IMR-90 (cell line): ENCODE results near the gene OPRL1. TPM values are rescaled to one million over a fixed set of nuclear protein-coding genes. Genes with fewer than 3 reads are reported as not detected.

Experiments used
- ATAC-seq: fragments of 200-7000 bp; cut with Tn5 transposase; 2 replicates; pipeline ENCODE4 v1.9.1; 2020; ENCODE audit warnings: low read depth, mild to moderate bottlenecking, moderate library complexity
- BruUV-seq: library from RNA; stranded (reverse); fragments of 400-500 nt; replicated peaks from 2 replicates; lab custom pipeline; 2021; lab: Mats Ljungman, UMichigan
- CTCF ChIA-PET: fragments of 300-600 bp; formaldehyde crosslinking; extraction: SDS; loops from one replicate; lab custom pipeline; 2021; ENCODE audit warnings: antibody characterized with exemption; lab: Yijun Ruan, JAX
- POLR2A ChIA-PET: fragments of 300-600 bp; sonication (Branson Sonifier 250); formaldehyde crosslinking; loops from one replicate; lab custom pipeline; 2022; ENCODE audit warnings: antibody characterized with exemption; ENCODE audit not compliant: unreplicated experiment; lab: Charles Lee
- DNase-seq: peaks from one replicate; pipeline ENCODE4 v3.0.0; 2013
- H2AFZ ChIP-seq: replicated peaks from 2 replicates; pipeline ENCODE3; 2013; ENCODE audit warnings: low read length, mild to moderate bottlenecking; ENCODE audit not compliant: poor library complexity
- H2AK5ac ChIP-seq: 2 replicates; pipeline ENCODE4 v1.6.1; 2013; ENCODE audit warnings: low read depth, low read length, inconsistent platforms
- H2AK9ac ChIP-seq: replicated peaks from 2 replicates; pipeline ENCODE3; 2013; ENCODE audit warnings: mild to moderate bottlenecking, low read depth, low read length, moderate library complexity; ENCODE audit not compliant: poor library complexity
- H2BK120ac ChIP-seq: 2 replicates; pipeline ENCODE4 v1.6.1; 2013; ENCODE audit warnings: low read depth, low read length, inconsistent platforms
- H2BK15ac ChIP-seq: 3 replicates; pipeline ENCODE4 v1.6.1; 2013; ENCODE audit warnings: low read depth, low read length, inconsistent platforms
- H2BK20ac ChIP-seq: 2 replicates; pipeline ENCODE4 v1.6.1; 2013; ENCODE audit warnings: low read depth, mild to moderate bottlenecking, inconsistent platforms, low read length, moderate library complexity
- H2BK5ac ChIP-seq: 2 replicates; pipeline ENCODE4 v1.6.1; 2013; ENCODE audit warnings: mild to moderate bottlenecking, low read depth, low read length, inconsistent platforms; ENCODE audit not compliant: poor library complexity, severe bottlenecking
- H3K14ac ChIP-seq: replicated peaks from 2 replicates; pipeline ENCODE4 v1.6.1; 2013; ENCODE audit warnings: low read depth, low read length, inconsistent platforms
- H3K18ac ChIP-seq: 2 replicates; pipeline ENCODE4 v1.6.1; 2013; ENCODE audit warnings: low read depth, low read length, control low read depth
- H3K23ac ChIP-seq: 2 replicates; pipeline ENCODE4 v1.6.1; 2013; ENCODE audit warnings: low read depth, low read length, inconsistent platforms
- H3K27ac ChIP-seq: 2 replicates; pipeline ENCODE4 v1.5.1; 2013; ENCODE audit warnings: mild to moderate bottlenecking, control low read depth, low read length; ENCODE audit not compliant: insufficient read depth
- H3K27me3 ChIP-seq: 2 replicates; pipeline ENCODE4 v1.6.1; 2013; ENCODE audit warnings: low read length; ENCODE audit not compliant: control insufficient read depth, insufficient read depth
- H3K36me3 ChIP-seq: 2 replicates; pipeline ENCODE4 v1.6.1; 2013; ENCODE audit warnings: low read length, mixed read lengths; ENCODE audit not compliant: control insufficient read depth, insufficient read depth
- H3K4ac ChIP-seq: 2 replicates; pipeline ENCODE4 v1.6.1; 2013; ENCODE audit warnings: low read depth, low read length, inconsistent platforms
- H3K4me1 ChIP-seq: 2 replicates; pipeline ENCODE4 v1.6.1; 2013; ENCODE audit warnings: low read length, mixed read lengths; ENCODE audit not compliant: control insufficient read depth, insufficient read depth
- H3K4me2 ChIP-seq: 2 replicates; pipeline ENCODE4 v1.6.1; 2013; ENCODE audit warnings: low read depth, mild to moderate bottlenecking, control low read depth, low read length, moderate library complexity
- H3K4me3 ChIP-seq: 2 replicates; pipeline ENCODE4 v1.5.1; 2013; ENCODE audit warnings: low read depth, mild to moderate bottlenecking, control low read depth, low read length, moderate library complexity; ENCODE audit not compliant: insufficient read depth
- H3K56ac ChIP-seq: 2 replicates; pipeline ENCODE4 v1.6.1; 2013; ENCODE audit warnings: low read length, inconsistent platforms; ENCODE audit not compliant: insufficient read depth; ENCODE audit errors: extremely low read depth
- H3K79me1 ChIP-seq, 2 experiments: 2 replicates each; pipeline ENCODE4 v1.6.1; 2013; ENCODE audit warnings: low read length in 2 of 2, inconsistent platforms in 1 of 2, low read depth in 1 of 2
- H3K9ac ChIP-seq: 2 replicates; pipeline ENCODE4 v1.6.1; 2013; ENCODE audit warnings: low read depth, low read length, control low read depth
- H3K9me1 ChIP-seq: 2 replicates; pipeline ENCODE4 v1.6.1; 2013; ENCODE audit warnings: low read length, inconsistent platforms; ENCODE audit not compliant: insufficient read depth
- H3K9me3 ChIP-seq: 2 replicates; pipeline ENCODE4 v1.6.1; 2013; ENCODE audit warnings: low read length; ENCODE audit not compliant: control insufficient read depth, insufficient read depth
- H4K20me1 ChIP-seq: 2 replicates; pipeline ENCODE4 v1.6.1; 2013; ENCODE audit warnings: low read length, inconsistent platforms; ENCODE audit not compliant: insufficient read depth
- H4K5ac ChIP-seq: 2 replicates; pipeline ENCODE4 v1.6.1; 2013; ENCODE audit warnings: mild to moderate bottlenecking, low read depth, low read length, control low read depth
- H4K8ac ChIP-seq, 2 experiments: 2 replicates each; pipeline ENCODE4 v1.6.1; 2013; ENCODE audit warnings: low read depth in 2 of 2, low read length in 2 of 2, control low read depth in 1 of 2, inconsistent platforms in 1 of 2
- H4K91ac ChIP-seq: 2 replicates; pipeline ENCODE4 v1.6.1; 2013; ENCODE audit warnings: low read depth, low read length, inconsistent platforms; ENCODE audit not compliant: insufficient read depth
- BHLHE40 ChIP-seq: fragments of 150-350 bp; IDR thresholded peaks from 2 replicates; pipeline ENCODE4 v1.6.1; 2016; ENCODE audit warnings: mild to moderate bottlenecking, low read depth, low read length
- CEBPB ChIP-seq: IDR thresholded peaks from 2 replicates; pipeline ENCODE4 v1.6.1; 2012; ENCODE audit warnings: low read depth, low read length, improper control_type of control experiment
- CHD1 ChIP-seq: IDR thresholded peaks from 2 replicates; pipeline ENCODE4 v1.6.1; 2012; ENCODE audit warnings: low read depth, low read length, improper control_type of control experiment
- CTCF ChIP-seq: conservative IDR thresholded peaks from 2 replicates; pipeline ENCODE4 v1.5.1; 2012; ENCODE audit warnings: mild to moderate bottlenecking, low read depth, low read length, improper control_type of control experiment
- FOS ChIP-seq: fragments of 150-350 bp; IDR thresholded peaks from 2 replicates; pipeline ENCODE4 v1.6.1; 2016; ENCODE audit warnings: low read depth, low read length
- MAFK ChIP-seq: IDR thresholded peaks from 2 replicates; pipeline ENCODE4 v1.6.1; 2012; ENCODE audit warnings: low read depth, low read length, improper control_type of control experiment
- MAZ ChIP-seq: IDR thresholded peaks from 2 replicates; pipeline ENCODE4 v1.6.1; 2012; ENCODE audit warnings: low read depth, mild to moderate bottlenecking, low read length, improper control_type of control experiment, moderate library complexity, borderline replicate concordance
- MXI1 ChIP-seq: IDR thresholded peaks from 2 replicates; pipeline ENCODE4 v1.6.1; 2012; ENCODE audit warnings: low read depth, mild to moderate bottlenecking, low read length, moderate library complexity, borderline replicate concordance
- NFE2L2 ChIP-seq: fragments of 150-350 bp; IDR thresholded peaks from 2 replicates; pipeline ENCODE4 v1.6.1; 2016; ENCODE audit warnings: low read depth, mild to moderate bottlenecking, low read length
- POLR2A ChIP-seq: IDR thresholded peaks from 2 replicates; pipeline ENCODE4 v1.6.1; 2012; ENCODE audit warnings: mild to moderate bottlenecking, low read depth, low read length
- RAD21 ChIP-seq: IDR thresholded peaks from 2 replicates; pipeline ENCODE4 v1.6.1; 2012; ENCODE audit warnings: low read length, improper control_type of control experiment
- RCOR1 ChIP-seq: IDR thresholded peaks from 2 replicates; pipeline ENCODE4 v1.6.1; 2012; ENCODE audit warnings: mild to moderate bottlenecking, low read length, improper control_type of control experiment; ENCODE audit not compliant: insufficient replicate concordance
- RFX5 ChIP-seq: IDR thresholded peaks from 2 replicates; pipeline ENCODE4 v1.8.0; 2012; ENCODE audit warnings: low read depth, mild to moderate bottlenecking, low read length, moderate library complexity
- SMC3 ChIP-seq: fragments of 150-350 bp; IDR thresholded peaks from 2 replicates; pipeline ENCODE4 v1.6.1; 2016; ENCODE audit warnings: low read depth, mild to moderate bottlenecking, antibody characterized with exemption, low read length, moderate library complexity
- WGBS, 2 experiments: methylation state at CpG; one replicate each; pipeline versions ENCODE4 v1.1.5 to v1.1.7; 2013; ENCODE audit warnings: missing lambda C conversion rate in 2 of 2; ENCODE audit not compliant: insufficient read length in 1 of 2; ENCODE audit errors: extremely low coverage in 2 of 2; 5-methylcytosine and 5-hydroxymethylcytosine counted together
- dilution Hi-C: fragments of 300-500 bp; cut with HindIII; formaldehyde crosslinking; loops from one replicate; pipeline ENCODE4 v1.14.3; 2018; ENCODE audit warnings: low sequenced_read_pairs; ENCODE audit not compliant: unreplicated experiment
- in situ Hi-C: fragments of 300-500 bp; cut with MboI; formaldehyde crosslinking; loops from 3 replicates; pipeline ENCODE4 v1.14.3; 2019; ENCODE audit warnings: low sequenced_read_pairs, inconsistent platforms, mixed read lengths
- intact Hi-C: fragments of 100-400 bp; cut with micrococcal nuclease; formaldehyde crosslinking; loops from 2 replicates; pipeline ENCODE4 v1.10.0; 2022
- polyA plus RNA-seq, 3 experiments: library from polyadenylated mRNA; depleted of rRNA; stranded (reverse); fragments of >200 nt; gene quantifications; 2 replicates each; pipeline ENCODE4 v1.2.3, GENCODE V29; 2012; ENCODE audit warnings: low replicate concordance in 1 of 3
- total RNA-seq: library from RNA; depleted of rRNA; stranded (reverse); fragments of >200 nt; gene quantifications from 2 replicates; pipeline ENCODE4 v1.2.3, GENCODE V29; 2012
- TF ChIP-seq, protein P1 (sequence below): fragments of 150-350 bp; IDR thresholded peaks from 2 replicates; pipeline ENCODE4 v1.6.1; 2016; ENCODE audit warnings: low read depth, mild to moderate bottlenecking, low read length, moderate library complexity, borderline replicate concordance
- TF ChIP-seq, protein P2 (sequence below): fragments of 150-350 bp; IDR thresholded peaks from 2 replicates; pipeline ENCODE4 v1.6.1; 2017; ENCODE audit warnings: mild to moderate bottlenecking, antibody characterized with exemption, low read length, low read depth

The OPRL1 gene
- total and polyA plus RNA-seq, 2 of the 4 experiments (the other 2 are of a cell fraction) = 0.36 to 1.2 TPM

- no peak overlapping the region for H3K56ac ChIP-seq
- no peak overlapping the region for H4K8ac ChIP-seq
- WGBS, 2 experiments = 80% methylated on average over 1 of the region's 9 CpGs; no CpG with 5 or more reads in 1 of the 2 experiments
- no peaks in the 10 kb centered on the region for H3K9me1 ChIP-seq
- POLR2A ChIA-PET = no interaction called here
- no peak overlapping the region for H3K4ac ChIP-seq
- H3K36me3 ChIP-seq = no peaks in the 10 kb centered on the region
- peaks cover 20% of the 10 kb centered on the region; the same call in 1 of the 2 replicates for H3K27me3 ChIP-seq
- no peak overlapping the region for H3K27ac ChIP-seq
- no peaks in the 10 kb centered on the region for H3K9me3 ChIP-seq
- H4K5ac ChIP-seq = no peak overlapping the region
- H2BK15ac ChIP-seq = no peak overlapping the region
- no TSS peak for BruUV-seq
- H3K18ac ChIP-seq = no peak overlapping the region
- TF ChIP-seq NFE2L2 = no peak
- TF ChIP-seq CTCF = no peak
- TF ChIP-seq RAD21 = no peak
- no peak for TF ChIP-seq BHLHE40
- TF ChIP-seq, protein P1, sequence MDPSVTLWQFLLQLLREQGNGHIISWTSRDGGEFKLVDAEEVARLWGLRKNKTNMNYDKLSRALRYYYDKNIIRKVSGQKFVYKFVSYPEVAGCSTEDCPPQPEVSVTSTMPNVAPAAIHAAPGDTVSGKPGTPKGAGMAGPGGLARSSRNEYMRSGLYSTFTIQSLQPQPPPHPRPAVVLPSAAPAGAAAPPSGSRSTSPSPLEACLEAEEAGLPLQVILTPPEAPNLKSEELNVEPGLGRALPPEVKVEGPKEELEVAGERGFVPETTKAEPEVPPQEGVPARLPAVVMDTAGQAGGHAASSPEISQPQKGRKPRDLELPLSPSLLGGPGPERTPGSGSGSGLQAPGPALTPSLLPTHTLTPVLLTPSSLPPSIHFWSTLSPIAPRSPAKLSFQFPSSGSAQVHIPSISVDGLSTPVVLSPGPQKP = no peak
- TF ChIP-seq MXI1 = no peak
- TF ChIP-seq CHD1 = no peak
- TF ChIP-seq SMC3 = no peak
- no peak for TF ChIP-seq RCOR1
- TF ChIP-seq, protein P2, sequence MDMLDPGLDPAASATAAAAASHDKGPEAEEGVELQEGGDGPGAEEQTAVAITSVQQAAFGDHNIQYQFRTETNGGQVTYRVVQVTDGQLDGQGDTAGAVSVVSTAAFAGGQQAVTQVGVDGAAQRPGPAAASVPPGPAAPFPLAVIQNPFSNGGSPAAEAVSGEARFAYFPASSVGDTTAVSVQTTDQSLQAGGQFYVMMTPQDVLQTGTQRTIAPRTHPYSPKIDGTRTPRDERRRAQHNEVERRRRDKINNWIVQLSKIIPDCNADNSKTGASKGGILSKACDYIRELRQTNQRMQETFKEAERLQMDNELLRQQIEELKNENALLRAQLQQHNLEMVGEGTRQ = no peak
- TF ChIP-seq MAFK = no peak
- no peak for TF ChIP-seq FOS
- no peak for TF ChIP-seq MAZ
- no peak for TF ChIP-seq CEBPB
- no peak for TF ChIP-seq RFX5
- TF ChIP-seq POLR2A = no peak
- no peak overlapping the region for H3K23ac ChIP-seq
- no peak overlapping the region for H2BK120ac ChIP-seq
- H3K9ac ChIP-seq = no peak overlapping the region
- no peak for ATAC-seq
- in situ Hi-C loops (no loop called here), intact Hi-C loops (loop anchor here (5.0 kb wide), 1 partner anchor 518 kb away; the partner anchor contains the start of gene PTK6), dilution Hi-C loops (no loop called here)
- no peak overlapping the region for H2BK20ac ChIP-seq
- H2BK5ac ChIP-seq = no peak overlapping the region
- no peak overlapping the region for H3K14ac ChIP-seq
- CTCF ChIA-PET = interaction anchor here (0.7 kb wide), 1 partner anchor 98 kb away, joined by 3 read pairs; no protein-coding TSS in a partner anchor
- peaks cover 5% of the 10 kb centered on the region for H3K4me1 ChIP-seq
- DNase-seq = no peak
- H3K79me1 ChIP-seq = no peaks in the 10 kb centered on the region
- H2AK5ac ChIP-seq = peak overlapping the region; percentile 16; the same call in 1 of the 2 replicates
- H3K4me3 ChIP-seq = no peak overlapping the region
- H2AK9ac ChIP-seq = no peak overlapping the region
- no peak overlapping the region for H3K4me2 ChIP-seq
- no peak overlapping the region for H4K91ac ChIP-seq
- no peak overlapping the region for H2AFZ ChIP-seq
- H4K20me1 ChIP-seq = no peaks in the 10 kb centered on the region
Observed at GRCh38 chr20:64055396-64055892, 24.4 kb upstream of the OPRL1 start.
